Gastroesophageal sphincter (tissue), 3 donors: ENCODE measurements around the gene AMDHD2.

Experiments
- CTCF ChIP-seq, 4 experiments: fragments of 200-600 bp in 2 of 4; fragments of 450-650 bp in 2 of 4; sonication (generic) in 1 of 4; IDR thresholded peaks; one replicate each; pipeline ENCODE4 v1.5.1; 2017 to 2019; ENCODE audit warnings: antibody characterized with exemption in 4 of 4, mild to moderate bottlenecking in 2 of 4, moderate library complexity in 2 of 4
- POLR2A ChIP-seq, 2 donors: fragments of 450-650 bp; IDR thresholded peaks; one replicate each; pipeline ENCODE4 v1.6.1; 2017; ENCODE audit warnings: antibody characterized with exemption in 2 of 2, mild to moderate bottlenecking in 2 of 2, moderate library complexity in 1 of 2
- POLR2AphosphoS5 ChIP-seq: sonication (generic); formaldehyde crosslinking; IDR thresholded peaks from one replicate; pipeline ENCODE4 v1.6.1; 2017; ENCODE audit warnings: antibody characterized with exemption

- no peak for TF ChIP-seq CTCF (IDR thresholded peaks at IDR 0.05)
- no peak for TF ChIP-seq POLR2AphosphoS5
- TF ChIP-seq POLR2A (IDR thresholded peaks at IDR 0.05) = no peak
Observed at GRCh38 chr16:2508722-2509400, 11.3 kb upstream of the AMDHD2 start.
